ENCODE measurements around the gene BCL11A. TPM values are rescaled to one million over a fixed set of nuclear protein-coding genes. Genes with fewer than 3 reads are reported as not detected.

Gene BCL11A
- polyA plus RNA-seq, 3 donors = 8.7 to 15.6 (median 11.1) TPM

DNA sequence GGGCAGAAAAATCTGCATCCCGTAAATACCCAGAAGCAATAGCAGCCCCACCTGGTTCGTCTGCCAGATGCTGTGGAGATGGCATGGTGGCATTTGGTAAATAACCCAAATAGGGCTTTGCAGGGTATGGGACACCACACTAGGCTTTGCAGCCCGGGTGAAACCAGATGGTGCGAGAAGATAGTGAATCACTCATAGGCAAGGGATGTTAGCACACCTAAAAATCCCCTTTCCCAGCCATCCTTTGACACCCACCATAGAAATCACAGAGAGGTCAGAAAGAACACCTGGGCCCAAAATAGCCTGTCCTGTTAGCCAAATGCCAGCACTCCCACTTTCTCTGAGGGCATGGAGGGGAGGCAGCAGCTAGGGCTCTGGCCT is 47.6 kb downstream of the BCL11A start:
- H2AFZ ChIP-seq (ENCODE audit: insufficient read depth, low read depth, low read length, poor library complexity, severe bottlenecking) = no peak overlapping the region
- Mint-ChIP-seq H3K4me1 (peaks cover 51% of the 10 kb centered on the region), H3K9me3 (peaks cover 0 to 3% (median 0%) of the 10 kb centered on the region in 7 donors), H3K4me3 (no peak overlapping the region), H3K27ac (peak overlapping the region in 3 of 7 donors; percentile 49 to 84 (median 50)), H3K36me3 (peaks cover 20% of the 10 kb centered on the region in 2 donors), H3K27me3 (ENCODE audit: low read depth in 3 of 3) (no peaks in the 10 kb centered on the region)
- no CpG with 5 or more reads among the region's 4 CpGs for WGBS (ENCODE audit: insufficient coverage)
- peaks cover 0 to under 1% of the 10 kb centered on the region in 2 donors for H3K36me3 ChIP-seq (replicated peaks in 1 of 2; ENCODE audit: control insufficient read depth in 1 of 2, insufficient read depth in 2 of 2, low read length in 2 of 2)
- H4K20me1 ChIP-seq (ENCODE audit: insufficient read depth, low read length) = peaks cover 15% of the 10 kb centered on the region
- H3K4me3 ChIP-seq (replicated peaks in 1 of 3; ENCODE audit: low read depth in 2 of 3, low read length in 3 of 3) = no peak overlapping the region
- H3K9me3 ChIP-seq (replicated peaks in 1 of 2; ENCODE audit: control insufficient read depth in 1 of 2, insufficient read depth in 1 of 2, low read length in 2 of 2) = no peaks in the 10 kb centered on the region
- H3K9ac ChIP-seq (ENCODE audit: insufficient read depth, low read length, poor library complexity, severe bottlenecking) = no peak overlapping the region
- peak overlapping the region in 1 of 2 donors; percentile 1 for H3K27ac ChIP-seq (ENCODE audit: low read depth in 1 of 2, low read length in 2 of 2)
- H3K79me2 ChIP-seq (ENCODE audit: insufficient read depth, low read length) = peaks cover 93% of the 10 kb centered on the region
- no peak overlapping the region for H3K4me2 ChIP-seq (replicated peaks; ENCODE audit: extremely low read depth, low read length, poor library complexity, severe bottlenecking)
- H3K4me1 ChIP-seq (ENCODE audit: control insufficient read depth in 1 of 2, insufficient read depth in 2 of 2, low read length in 2 of 2) = peaks cover 30% of the 10 kb centered on the region in 2 donors
- intact Hi-C loops (cut with micrococcal nuclease) = no loop called here
- TF ChIP-seq CTCF (IDR thresholded peaks at IDR 0.05) = no peak
- no peaks in the 10 kb centered on the region for H3K27me3 ChIP-seq (ENCODE audit: control insufficient read depth in 2 of 2, insufficient read depth in 2 of 2, low read length in 2 of 2)
- DNase-seq = no peak

DNA sequence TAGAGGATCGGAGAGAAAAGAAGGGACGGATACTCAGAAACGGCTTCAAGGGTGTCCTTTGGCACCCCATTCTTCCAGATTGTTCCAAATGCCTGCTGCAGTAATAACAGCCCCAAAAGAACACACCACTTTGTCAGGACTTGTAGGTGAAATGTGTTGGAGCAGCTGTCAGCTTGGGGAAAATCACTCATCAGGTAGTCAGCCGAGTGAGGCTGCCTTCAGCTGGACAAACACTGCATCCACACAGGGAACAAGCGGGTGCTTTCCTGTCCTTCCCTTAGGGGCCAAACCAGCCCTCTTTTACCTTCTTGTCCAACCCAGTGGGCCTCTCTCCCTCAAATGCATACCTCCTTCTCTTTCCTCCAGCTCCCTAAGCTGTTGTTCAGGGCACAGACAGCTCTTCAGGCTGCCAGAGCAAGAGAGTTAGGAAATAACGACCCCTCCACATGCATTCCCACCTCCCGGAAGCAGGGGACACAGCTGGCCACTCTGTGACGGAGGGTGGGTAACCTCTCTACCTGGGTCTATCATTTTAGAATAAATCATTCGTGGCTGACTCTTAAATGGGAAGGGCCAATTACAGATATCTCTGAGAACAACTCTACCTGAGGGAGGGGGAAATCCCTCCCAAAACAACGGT is 48.1 kb downstream of the BCL11A start:
- Histone ChIP-seq H3K9ac (ENCODE audit: insufficient read depth, low read length, poor library complexity, severe bottlenecking) (no peak overlapping the region), H3K27me3 (ENCODE audit: control insufficient read depth in 2 of 2, insufficient read depth in 2 of 2, low read length in 2 of 2) (no peaks in the 10 kb centered on the region), H3K36me3 (replicated peaks in 1 of 2; ENCODE audit: control insufficient read depth in 1 of 2, insufficient read depth in 2 of 2, low read length in 2 of 2) (peaks cover 0 to 5% of the 10 kb centered on the region in 2 donors), H3K4me3 (replicated peaks in 1 of 3; ENCODE audit: low read depth in 2 of 3, low read length in 3 of 3) (no peak overlapping the region), H3K27ac (ENCODE audit: low read depth in 1 of 2, low read length in 2 of 2) (no peak overlapping the region), H3K4me1 (ENCODE audit: control insufficient read depth in 1 of 2, insufficient read depth in 2 of 2, low read length in 2 of 2) (peaks cover 24 to 25% of the 10 kb centered on the region in 2 donors), H3K9me3 (replicated peaks in 1 of 2; ENCODE audit: control insufficient read depth in 1 of 2, insufficient read depth in 1 of 2, low read length in 2 of 2) (no peaks in the 10 kb centered on the region), H2AFZ (ENCODE audit: insufficient read depth, low read depth, low read length, poor library complexity, severe bottlenecking) (no peak overlapping the region), H3K4me2 (replicated peaks; ENCODE audit: extremely low read depth, low read length, poor library complexity, severe bottlenecking) (no peak overlapping the region), H4K20me1 (ENCODE audit: insufficient read depth, low read length) (peaks cover 15% of the 10 kb centered on the region), H3K79me2 (ENCODE audit: insufficient read depth, low read length) (peaks cover 93% of the 10 kb centered on the region)
- peaks cover 22 to 26% of the 10 kb centered on the region in 2 donors for H3K36me3 Mint-ChIP-seq
- peaks cover 51% of the 10 kb centered on the region for H3K4me1 Mint-ChIP-seq
- no peak overlapping the region for H3K4me3 Mint-ChIP-seq
- no peaks in the 10 kb centered on the region for H3K27me3 Mint-ChIP-seq (ENCODE audit: low read depth in 3 of 3)
- no peak for TF ChIP-seq CTCF (IDR thresholded peaks at IDR 0.05)
- WGBS (ENCODE audit: insufficient coverage) = 82% methylated on average over 1 of the region's 10 CpGs
- peak overlapping the region in 3 of 7 donors; percentile 41 to 84 (median 50) for H3K27ac Mint-ChIP-seq
- no peak for DNase-seq
- H3K9me3 Mint-ChIP-seq = peaks cover 0 to 3% (median 0%) of the 10 kb centered on the region in 7 donors
- intact Hi-C loops (cut with micrococcal nuclease) = no loop called here
